HepG2 (cell line): ENCODE data around the gene GRIN2D. TPM values are rescaled to one million over a fixed set of nuclear protein-coding genes. Genes with fewer than 3 reads are reported as not detected.

Source experiments
- ASH2L ChIP-seq: fragments of 300-600, 200-600 bp; sonication (generic); IDR thresholded peaks from 2 replicates; pipeline ENCODE4 v1.7.0; 2017; ENCODE audit warnings: low read depth, mild to moderate bottlenecking, moderate library complexity, mixed read lengths, low read length; ENCODE audit not compliant: insufficient read length
- CBX5 ChIP-seq: sonication (generic); formaldehyde crosslinking; IDR thresholded peaks from 2 replicates; pipeline ENCODE4 v1.4.0; 2020; ENCODE audit warnings: missing genetic modification reagents, borderline replicate concordance
- HOXA5 ChIP-seq: sonication (generic); formaldehyde crosslinking; IDR thresholded peaks from 2 replicates; pipeline ENCODE4 v1.4.0; 2020; ENCODE audit warnings: missing genetic modification reagents
- MAFG ChIP-seq: sonication (generic); formaldehyde crosslinking; IDR thresholded peaks from 2 replicates; pipeline ENCODE4 v1.5.1; 2020; ENCODE audit warnings: mild to moderate bottlenecking, missing genetic modification reagents
- MLLT10 ChIP-seq: sonication (generic); formaldehyde crosslinking; IDR thresholded peaks from 2 replicates; pipeline ENCODE4 v1.4.0; 2020; ENCODE audit warnings: missing genetic modification reagents
- MTF2 ChIP-seq: sonication (generic); formaldehyde crosslinking; IDR thresholded peaks from 2 replicates; pipeline ENCODE4 v1.5.0; 2020; ENCODE audit warnings: missing genetic modification reagents, borderline replicate concordance
- NR2F6 ChIP-seq, 2 experiments: IDR thresholded peaks; 2 replicates each; pipeline ENCODE4 v1.6.1; 2016; ENCODE audit warnings: antibody characterized with exemption in 1 of 2, mild to moderate bottlenecking in 1 of 2
- PLRG1 ChIP-seq: fragments of 450-650 bp; conservative IDR thresholded peaks from 2 replicates; pipeline ENCODE4 v1.6.1; 2016
- RAD21 ChIP-seq: fragments of 450-650 bp; formaldehyde crosslinking; IDR thresholded peaks from 2 replicates; pipeline ENCODE4 v1.5.0; 2020; ENCODE audit warnings: mild to moderate bottlenecking
- RARA ChIP-seq: IDR thresholded peaks from 2 replicates; pipeline ENCODE4 v1.6.1; 2016; ENCODE audit warnings: missing genetic modification reagents, missing compliant biosample characterization
- SALL2 ChIP-seq: sonication (generic); formaldehyde crosslinking; IDR thresholded peaks from 2 replicates; pipeline ENCODE4 v1.8.1; 2023; ENCODE audit warnings: mild to moderate bottlenecking, missing genetic modification reagents, inconsistent platforms
- SKI ChIP-seq: fragments of 450-650 bp; IDR thresholded peaks from one replicate; pipeline ENCODE4 v1.6.1; 2018; ENCODE audit warnings: mild to moderate bottlenecking; ENCODE audit not compliant: partially characterized antibody
- SMAD9 ChIP-seq: sonication (generic); formaldehyde crosslinking; IDR thresholded peaks from 2 replicates; pipeline ENCODE4 v1.5.1; 2020; ENCODE audit warnings: mild to moderate bottlenecking, missing genetic modification reagents
- U2AF1 ChIP-seq: fragments of 200-400 bp; formaldehyde crosslinking; optimal IDR thresholded peaks from 2 replicates; pipeline ENCODE3; 2017; ENCODE audit warnings: mild to moderate bottlenecking, low read depth, low read length
- ZFP37 ChIP-seq: sonication (generic); formaldehyde crosslinking; IDR thresholded peaks from 2 replicates; pipeline ENCODE4 v1.4.0; 2020; ENCODE audit warnings: missing genetic modification reagents, borderline replicate concordance
- ZFP90 ChIP-seq: sonication (generic); formaldehyde crosslinking; IDR thresholded peaks from 2 replicates; pipeline ENCODE4 v1.8.0; 2022; ENCODE audit warnings: missing genetic modification reagents, mild to moderate bottlenecking, inconsistent platforms, borderline replicate concordance
- ZNF3 ChIP-seq: IDR thresholded peaks from 2 replicates; pipeline ENCODE4 v1.7.0; 2017; ENCODE audit warnings: inconsistent platforms
- ZNF75D ChIP-seq: sonication (generic); formaldehyde crosslinking; IDR thresholded peaks from 2 replicates; pipeline ENCODE4 v1.8.1; 2023; ENCODE audit warnings: missing genetic modification reagents, mild to moderate bottlenecking, borderline replicate concordance
- ZNF816 ChIP-seq: sonication (generic); formaldehyde crosslinking; IDR thresholded peaks from 2 replicates; pipeline ENCODE4 v1.8.0; 2022; ENCODE audit warnings: missing genetic modification reagents, mild to moderate bottlenecking, borderline replicate concordance
- ZNF879 ChIP-seq: sonication (generic); formaldehyde crosslinking; IDR thresholded peaks from 2 replicates; pipeline ENCODE4 v1.8.1; 2023; ENCODE audit warnings: missing genetic modification reagents
- ZSCAN31 ChIP-seq: sonication (generic); formaldehyde crosslinking; IDR thresholded peaks from 2 replicates; pipeline ENCODE4 v1.5.0; 2020; ENCODE audit warnings: low read depth, mild to moderate bottlenecking, missing genetic modification reagents
- polyA plus RNA-seq, 8 experiments: library from polyadenylated mRNA; depleted of rRNA in 3 of 8; stranded (reverse) in 7 of 8; unstranded in 1 of 8; fragments of >200 nt; fragmentation: Illumina TruSeq in 4 of 8; extraction: Trizol in 4 of 8; gene quantifications; 2 replicates each; pipeline versions ENCODE4 v1.2.1 to v1.2.3, GENCODE V29; 2011 to 2016; ENCODE audit warnings: low read depth in 4 of 8, missing spikeins in 1 of 8, mixed read lengths in 1 of 8; ENCODE audit not compliant: insufficient read depth in 1 of 8
- total RNA-seq, 5 experiments: library from RNA; depleted of rRNA; stranded (reverse); fragments of >200 nt; fragmentation: Illumina TruSeq; extraction: Trizol; gene quantifications; 2 replicates each; pipeline ENCODE4 v1.2.3, GENCODE V29; 2016; ENCODE audit warnings: low read depth in 1 of 5
- TF ChIP-seq, protein P1 (sequence below): sonication (generic); formaldehyde crosslinking; IDR thresholded peaks from 2 replicates; pipeline ENCODE4 v1.5.1; 2020; ENCODE audit warnings: mild to moderate bottlenecking, missing genetic modification reagents, moderate library complexity
- TF ChIP-seq, protein P2 (sequence below): sonication (generic); formaldehyde crosslinking; IDR thresholded peaks from 2 replicates; pipeline ENCODE4 v1.4.0; 2020; ENCODE audit warnings: missing genetic modification reagents
- TF ChIP-seq, protein P3 (sequence below): sonication (generic); formaldehyde crosslinking; IDR thresholded peaks from 2 replicates; pipeline ENCODE4 v1.8.0; 2022; ENCODE audit warnings: mild to moderate bottlenecking, missing genetic modification reagents, moderate library complexity
- TF ChIP-seq, protein P4 (sequence below): sonication (generic); formaldehyde crosslinking; IDR thresholded peaks from 2 replicates; pipeline ENCODE4 v1.8.0; 2022; ENCODE audit warnings: low read depth, missing genetic modification reagents

Gene GRIN2D
- total and polyA plus RNA-seq, 2 of the 13 experiments (the other 11 are each of a cell fraction or from before 2014, with no cell fraction given) = 0.02 to 0.13 TPM

DNA sequence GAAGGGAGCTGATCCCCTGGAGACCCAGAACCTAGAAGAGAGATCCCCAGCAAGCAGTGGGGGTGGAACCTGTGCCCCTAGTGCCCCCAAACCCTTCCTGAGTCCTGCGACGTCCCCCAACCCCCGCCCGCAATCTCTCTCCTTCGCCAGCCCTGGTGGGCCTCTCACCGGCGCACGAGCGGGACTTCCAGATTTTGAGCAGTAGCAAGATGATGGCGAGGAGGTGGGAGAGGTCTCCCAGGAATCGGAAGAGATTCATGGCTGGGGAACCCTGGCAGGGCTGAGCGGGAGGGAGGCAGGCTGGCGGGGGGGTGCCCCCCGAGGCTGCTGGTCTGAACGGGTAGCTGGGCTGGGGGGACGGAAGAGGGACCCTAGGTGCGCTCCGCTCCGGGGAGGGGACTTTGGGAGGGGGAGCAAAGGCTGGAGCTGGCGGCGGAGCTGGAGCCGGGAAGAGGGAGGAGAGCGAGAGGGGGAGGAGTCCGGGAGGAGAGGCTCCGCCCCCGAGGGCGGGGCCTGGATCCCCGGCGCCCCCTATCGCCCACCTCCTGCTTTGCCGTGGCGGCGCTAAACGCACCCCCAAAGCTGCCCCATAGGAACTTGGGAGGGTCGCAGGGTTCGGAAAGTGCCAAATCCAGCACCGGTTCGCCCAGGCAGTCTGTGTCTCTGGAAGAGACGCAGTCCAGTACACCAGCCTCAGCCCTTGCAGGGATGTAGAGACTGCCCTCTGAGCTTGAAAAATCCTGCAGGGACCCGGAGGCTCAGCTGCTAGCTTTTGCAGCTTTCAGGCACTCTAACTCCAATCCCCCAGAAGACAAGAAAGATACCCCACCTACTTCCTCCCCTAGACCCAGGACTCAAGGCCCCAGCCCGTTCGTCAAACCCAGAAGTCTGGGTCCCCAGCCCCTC lies 2.1 kb upstream of the GRIN2D start, which contains the start of gene KDELR1 (continued):
- TF ChIP-seq ZFP90 (CRISPR knock-in tag) (no peak), ZNF816 (no peak), ASH2L (peak; percentile 22), RARA (no peak), ZNF879 (CRISPR knock-in tag) (no peak), ZSCAN31 (no peak), PLRG1 (no peak), SKI (no peak), ZFP37 (no peak), NR2F6 (IDR thresholded peaks at IDR 0.05) (no peak), NR2F6 (CRISPR knock-in tag; IDR thresholded peaks at IDR 0.05) (no peak), MLLT10 (CRISPR knock-in tag) (no peak), U2AF1 (no peak), MAFG (CRISPR knock-in tag) (no peak), HOXA5 (CRISPR knock-in tag) (0 out of 2 replicates have a peak, but pooled peaks have one; percentile 9), RAD21 (CRISPR knock-in tag) (0 out of 2 replicates have a peak, but pooled peaks have one; percentile 28), ZNF75D (CRISPR knock-in tag) (no peak), SALL2 (CRISPR knock-in tag) (no peak), CBX5 (CRISPR knock-in tag) (no peak), MTF2 (no peak), ZNF3 (CRISPR knock-in tag) (no peak), SMAD9 (CRISPR knock-in tag) (no peak)
- TF ChIP-seq, protein P1, sequence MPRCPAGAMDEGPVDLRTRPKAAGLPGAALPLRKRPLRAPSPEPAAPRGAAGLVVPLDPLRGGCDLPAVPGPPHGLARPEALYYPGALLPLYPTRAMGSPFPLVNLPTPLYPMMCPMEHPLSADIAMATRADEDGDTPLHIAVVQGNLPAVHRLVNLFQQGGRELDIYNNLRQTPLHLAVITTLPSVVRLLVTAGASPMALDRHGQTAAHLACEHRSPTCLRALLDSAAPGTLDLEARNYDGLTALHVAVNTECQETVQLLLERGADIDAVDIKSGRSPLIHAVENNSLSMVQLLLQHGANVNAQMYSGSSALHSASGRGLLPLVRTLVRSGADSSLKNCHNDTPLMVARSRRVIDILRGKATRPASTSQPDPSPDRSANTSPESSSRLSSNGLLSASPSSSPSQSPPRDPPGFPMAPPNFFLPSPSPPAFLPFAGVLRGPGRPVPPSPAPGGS (CRISPR knock-in tag) = no peak; the same call in 1 of the 2 replicates
- TF ChIP-seq, protein P2, sequence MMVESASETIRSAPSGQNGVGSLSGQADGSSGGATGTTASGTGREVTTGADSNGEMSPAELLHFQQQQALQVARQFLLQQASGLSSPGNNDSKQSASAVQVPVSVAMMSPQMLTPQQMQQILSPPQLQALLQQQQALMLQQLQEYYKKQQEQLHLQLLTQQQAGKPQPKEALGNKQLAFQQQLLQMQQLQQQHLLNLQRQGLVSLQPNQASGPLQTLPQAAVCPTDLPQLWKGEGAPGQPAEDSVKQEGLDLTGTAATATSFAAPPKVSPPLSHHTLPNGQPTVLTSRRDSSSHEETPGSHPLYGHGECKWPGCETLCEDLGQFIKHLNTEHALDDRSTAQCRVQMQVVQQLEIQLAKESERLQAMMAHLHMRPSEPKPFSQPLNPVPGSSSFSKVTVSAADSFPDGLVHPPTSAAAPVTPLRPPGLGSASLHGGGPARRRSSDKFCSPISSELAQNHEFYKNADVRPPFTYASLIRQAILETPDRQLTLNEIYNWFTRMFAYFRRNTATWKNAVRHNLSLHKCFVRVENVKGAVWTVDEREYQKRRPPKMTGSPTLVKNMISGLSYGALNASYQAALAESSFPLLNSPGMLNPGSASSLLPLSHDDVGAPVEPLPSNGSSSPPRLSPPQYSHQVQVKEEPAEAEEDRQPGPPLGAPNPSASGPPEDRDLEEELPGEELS (CRISPR knock-in tag) = no peak
- TF ChIP-seq, protein P3, sequence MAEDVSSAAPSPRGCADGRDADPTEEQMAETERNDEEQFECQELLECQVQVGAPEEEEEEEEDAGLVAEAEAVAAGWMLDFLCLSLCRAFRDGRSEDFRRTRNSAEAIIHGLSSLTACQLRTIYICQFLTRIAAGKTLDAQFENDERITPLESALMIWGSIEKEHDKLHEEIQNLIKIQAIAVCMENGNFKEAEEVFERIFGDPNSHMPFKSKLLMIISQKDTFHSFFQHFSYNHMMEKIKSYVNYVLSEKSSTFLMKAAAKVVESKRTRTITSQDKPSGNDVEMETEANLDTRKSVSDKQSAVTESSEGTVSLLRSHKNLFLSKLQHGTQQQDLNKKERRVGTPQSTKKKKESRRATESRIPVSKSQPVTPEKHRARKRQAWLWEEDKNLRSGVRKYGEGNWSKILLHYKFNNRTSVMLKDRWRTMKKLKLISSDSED (CRISPR knock-in tag) = no peak
- TF ChIP-seq, protein P4, sequence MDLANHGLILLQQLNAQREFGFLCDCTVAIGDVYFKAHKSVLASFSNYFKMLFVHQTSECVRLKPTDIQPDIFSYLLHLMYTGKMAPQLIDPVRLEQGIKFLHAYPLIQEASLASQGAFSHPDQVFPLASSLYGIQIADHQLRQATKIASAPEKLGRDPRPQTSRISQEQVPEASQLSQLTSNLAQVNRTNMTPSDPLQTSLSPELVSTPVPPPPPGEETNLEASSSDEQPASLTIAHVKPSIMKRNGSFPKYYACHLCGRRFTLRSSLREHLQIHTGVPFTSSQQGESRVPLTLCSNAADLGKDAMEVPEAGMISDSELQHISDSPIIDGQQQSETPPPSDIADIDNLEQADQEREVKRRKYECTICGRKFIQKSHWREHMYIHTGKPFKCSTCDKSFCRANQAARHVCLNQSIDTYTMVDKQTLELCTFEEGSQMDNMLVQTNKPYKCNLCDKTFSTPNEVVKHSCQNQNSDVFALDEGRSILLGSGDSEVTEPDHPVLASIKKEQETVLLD = no peak; the same call in 1 of the 2 replicates
